ENCODE results near the gene SLC6A3. TPM values are rescaled to one million over a fixed set of nuclear protein-coding genes. Genes with fewer than 3 reads are reported as not detected.
A peak's percentile ranks its signal among the peaks of the same experiment; 100 is the strongest.
"Not testable (repeated sequence)": the region's sequence is repeated elsewhere in the genome, so short reads cannot be mapped to it uniquely, and the experiment has no call there.

The SLC6A3 gene
- total RNA-seq, 1 experiment from 2014 or later = not detected

DNA sequence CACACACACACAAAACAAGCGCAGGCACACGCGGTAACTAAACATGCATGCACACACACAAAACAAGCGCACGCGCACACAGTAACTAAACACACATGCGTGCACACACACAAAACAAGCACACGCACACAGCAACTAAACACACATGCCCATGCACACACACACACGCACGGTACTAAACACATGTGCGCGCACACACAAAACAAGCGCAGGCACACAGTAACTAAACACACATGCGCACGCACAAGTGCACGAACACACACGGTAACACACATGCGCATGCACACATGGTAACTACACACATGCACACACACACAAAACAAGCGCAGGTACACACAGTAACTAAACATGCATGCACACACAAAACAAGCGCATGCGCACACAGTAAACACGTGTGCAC lies 19.9 kb upstream of the SLC6A3 start:
- no peak for DNase-seq (ENCODE audit: low spot score)

DNA sequence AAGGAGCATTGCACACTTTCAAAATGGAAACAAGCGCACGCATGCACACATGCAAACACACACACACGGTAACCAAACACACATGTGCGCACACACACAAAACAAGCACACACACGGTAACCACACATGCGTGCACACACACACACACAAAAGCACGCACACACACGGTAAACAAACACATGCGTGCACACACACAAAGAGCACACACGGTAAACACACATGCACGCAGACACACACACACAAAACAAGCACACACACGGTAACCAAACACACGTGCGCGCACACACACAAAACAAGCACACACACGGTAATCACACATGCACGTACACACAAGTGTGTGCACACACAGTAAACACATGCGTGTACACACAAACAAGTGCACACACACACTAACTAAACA lies 19.3 kb upstream of the SLC6A3 start:
- DNase-seq (ENCODE audit: low spot score) = no peak

DNA sequence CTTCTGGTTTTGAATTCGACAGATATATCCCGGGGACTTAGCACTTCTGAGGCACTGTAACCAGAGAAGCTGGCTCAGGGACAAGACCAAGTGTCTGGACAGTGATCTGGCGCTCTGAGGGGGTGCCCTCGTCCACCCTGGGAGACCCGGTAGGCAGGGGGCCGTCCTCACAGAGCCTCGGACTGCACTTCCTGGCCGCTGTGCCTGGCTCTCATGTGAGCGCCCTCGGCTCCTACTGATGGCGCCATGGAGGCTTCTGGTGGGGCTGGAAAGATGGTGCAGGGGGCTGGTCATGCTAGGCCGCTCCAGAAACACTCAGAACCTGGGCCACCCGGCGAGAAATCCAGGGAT lies 18.8 kb upstream of the SLC6A3 start:
- DNase-seq (ENCODE audit: low spot score) = no peak

DNA sequence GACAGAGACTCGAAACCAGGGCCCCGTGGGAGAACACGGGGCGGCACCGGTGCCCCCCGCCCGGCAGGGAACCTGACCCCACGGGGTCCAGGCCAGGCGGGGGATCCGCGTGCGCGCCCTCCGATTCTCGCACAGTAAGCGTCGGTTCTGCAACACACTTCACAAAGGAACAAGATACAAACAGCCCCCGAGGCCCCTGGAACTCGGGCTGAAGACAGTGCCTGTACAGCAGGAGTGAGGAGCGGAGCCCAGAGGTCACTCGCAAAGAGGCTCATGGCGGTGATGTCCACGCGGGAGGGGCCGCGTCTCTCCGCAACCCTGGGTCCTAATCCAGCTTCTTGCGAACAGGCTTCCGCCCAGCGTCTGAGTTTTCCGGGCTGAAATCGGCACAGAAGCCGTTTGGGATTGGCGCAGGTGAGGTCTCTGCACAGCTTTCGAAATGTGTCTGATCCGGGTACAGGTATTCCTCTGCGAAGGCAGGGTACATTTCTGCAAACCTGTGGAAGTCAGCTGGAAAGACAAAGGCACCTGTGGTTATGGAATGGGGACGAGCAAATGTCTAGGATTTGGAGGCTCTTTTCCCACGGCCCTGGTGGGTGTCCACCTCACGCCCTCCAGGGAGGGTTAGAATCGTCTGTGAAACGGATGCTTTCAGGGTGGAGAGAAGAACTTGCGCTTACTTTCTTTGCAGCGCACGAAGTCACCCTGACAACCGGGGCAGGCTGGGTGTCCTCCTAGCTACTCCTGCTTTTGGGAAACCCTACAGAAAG lies 18.3 kb upstream of the SLC6A3 start:
- no peak for DNase-seq (ENCODE audit: low spot score)

DNA sequence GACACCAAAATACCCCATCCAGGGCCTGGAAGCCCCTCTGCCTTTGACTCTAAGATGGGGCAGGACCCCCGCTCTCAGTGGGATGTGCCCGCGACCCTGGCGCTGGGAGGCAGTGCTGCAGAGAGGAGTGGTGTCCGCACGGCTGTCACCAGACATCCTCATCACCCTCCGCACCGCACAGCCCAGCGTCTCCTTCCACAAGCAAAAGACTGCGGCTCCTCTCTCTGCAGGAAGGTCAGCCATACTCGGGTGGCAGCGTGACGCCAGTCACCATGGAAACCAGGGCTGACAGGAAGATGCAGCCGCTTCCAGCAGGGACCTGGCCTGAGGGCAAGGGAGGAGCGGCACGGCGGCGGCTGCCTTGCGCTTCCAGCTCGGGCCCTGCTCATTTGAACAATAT lies 17.1 kb upstream of the SLC6A3 start:
- no peak for DNase-seq (ENCODE audit: low spot score)

DNA sequence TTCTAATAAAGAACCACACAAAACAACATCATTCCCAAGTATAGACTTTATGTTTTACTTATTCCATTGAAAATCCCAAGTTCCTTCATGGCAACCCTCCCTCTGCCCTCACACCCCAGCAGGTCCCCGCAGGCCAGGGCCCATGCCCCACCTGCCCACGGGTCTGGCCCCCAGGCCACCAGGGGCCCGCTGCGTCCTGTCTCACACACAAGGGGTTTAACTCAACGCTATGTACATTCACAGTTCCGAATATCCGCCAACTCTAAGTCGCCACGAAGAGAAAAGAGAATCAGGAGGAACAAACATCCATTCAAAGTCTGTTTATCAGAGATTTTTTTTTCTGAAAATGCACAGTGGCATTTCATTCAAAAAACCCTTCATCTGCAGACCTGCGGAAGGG lies 16.2 kb upstream of the SLC6A3 start:
- no peak for DNase-seq (ENCODE audit: low spot score)

DNA sequence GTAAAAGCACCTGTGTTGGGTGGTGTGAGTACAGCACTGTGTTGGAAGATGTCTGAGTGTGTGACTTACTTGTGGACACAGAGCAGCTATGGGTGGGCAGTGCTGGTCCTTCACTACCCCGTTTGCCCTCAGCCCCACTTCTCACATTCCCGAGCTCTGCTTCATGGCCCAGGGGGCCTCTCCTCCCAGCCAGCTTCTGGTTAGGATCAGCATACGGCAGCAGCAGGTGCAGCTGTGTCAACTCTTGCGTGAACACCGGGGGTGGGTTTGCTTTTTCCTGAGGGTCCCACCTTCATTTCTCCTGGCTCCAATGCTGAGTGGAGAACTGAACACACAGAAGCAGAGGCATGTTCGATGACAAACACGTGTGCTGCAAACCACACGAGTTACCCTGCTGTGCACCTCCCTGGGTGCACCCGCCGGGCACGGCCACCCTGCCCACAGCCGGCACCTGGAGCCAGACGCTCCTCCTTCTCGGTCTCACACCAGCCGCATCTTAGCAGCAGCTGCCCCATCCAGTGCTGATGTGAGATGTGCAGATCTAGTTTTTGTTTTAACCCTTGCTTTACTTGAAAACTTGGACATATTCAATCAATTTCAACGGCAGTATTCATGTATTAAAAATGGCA lies 14.9 kb upstream of the SLC6A3 start:
- DNase-seq (ENCODE audit: low spot score) = no peak

DNA sequence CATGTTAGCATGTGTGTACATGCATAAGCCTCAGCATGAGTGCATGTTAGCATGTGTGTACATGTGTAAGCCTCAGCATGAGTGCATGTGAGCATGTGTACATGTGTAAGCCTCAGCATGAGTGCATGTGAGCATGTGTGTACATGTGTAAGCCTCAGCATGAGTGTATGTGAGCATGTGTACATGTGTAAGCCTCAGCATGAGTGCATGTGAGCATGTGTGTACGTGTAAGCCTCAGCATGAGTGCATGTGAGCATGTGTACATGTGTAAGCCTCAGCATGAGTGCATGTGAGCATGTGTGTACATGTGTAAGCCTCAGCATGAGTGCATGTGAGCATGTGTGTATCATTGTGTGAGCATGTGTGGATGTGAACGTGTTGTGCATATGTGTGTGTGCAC lies 14.2 kb upstream of the SLC6A3 start:
- DNase-seq (ENCODE audit: low spot score) = not testable (repeated sequence)

DNA sequence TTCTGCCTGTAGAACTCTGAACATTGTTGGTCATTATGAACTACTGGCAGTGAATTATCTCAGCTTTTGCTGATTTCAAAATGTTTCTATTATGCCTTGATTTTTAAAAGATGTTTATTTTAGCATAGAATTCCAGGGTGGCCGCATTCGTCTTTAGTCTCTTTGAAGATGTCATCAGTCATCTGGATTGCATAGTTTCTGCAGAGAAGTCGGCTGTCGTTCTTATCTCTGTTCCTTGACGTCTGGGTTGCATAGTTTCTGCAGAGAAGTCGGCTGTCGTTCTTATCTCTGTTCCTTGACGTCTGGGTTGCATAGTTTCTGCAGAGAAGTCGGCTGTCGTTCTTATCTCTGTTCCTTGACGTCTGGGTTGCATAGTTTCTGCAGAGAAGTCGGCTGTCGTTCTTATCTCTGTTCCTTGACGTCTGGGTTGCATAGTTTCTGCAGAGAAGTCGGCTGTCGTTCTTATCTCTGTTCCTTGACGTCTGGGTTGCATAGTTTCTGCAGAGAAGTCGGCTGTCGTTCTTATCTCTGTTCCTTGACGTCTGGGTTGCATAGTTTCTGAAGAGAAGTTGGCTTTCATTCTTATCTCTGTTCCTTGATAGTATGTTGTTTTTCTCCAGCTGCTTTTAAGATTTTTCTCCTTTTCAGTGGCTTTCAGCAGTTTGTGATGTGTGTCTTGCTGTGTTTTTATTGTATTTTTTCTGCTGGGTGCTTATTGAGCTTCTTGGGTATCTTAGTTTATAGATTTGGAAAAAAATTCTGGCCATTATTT lies 11.1 kb upstream of the SLC6A3 start:
- DNase-seq (ENCODE audit: low spot score) = not testable (repeated sequence)

DNA sequence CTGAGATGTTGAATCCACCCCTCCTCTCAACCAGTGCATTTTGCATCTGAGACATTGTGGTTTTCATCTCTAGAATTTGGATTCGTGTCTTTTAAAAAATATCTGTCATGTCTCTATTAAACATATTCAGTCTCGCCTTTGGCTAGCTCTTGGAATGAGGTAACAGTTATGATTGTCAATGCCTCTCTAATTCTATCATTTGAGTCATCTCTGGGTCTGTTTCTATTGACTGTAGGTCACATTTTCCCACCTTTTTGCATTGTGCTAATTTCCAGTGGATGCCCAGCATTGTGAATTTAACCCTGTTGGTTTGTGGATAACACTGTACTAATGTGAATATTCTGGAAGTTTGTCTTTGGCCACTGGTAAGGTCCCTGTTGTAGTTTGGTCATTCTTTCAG lies 8.4 kb upstream of the SLC6A3 start:
- no peak for DNase-seq (ENCODE audit: low spot score)

DNA sequence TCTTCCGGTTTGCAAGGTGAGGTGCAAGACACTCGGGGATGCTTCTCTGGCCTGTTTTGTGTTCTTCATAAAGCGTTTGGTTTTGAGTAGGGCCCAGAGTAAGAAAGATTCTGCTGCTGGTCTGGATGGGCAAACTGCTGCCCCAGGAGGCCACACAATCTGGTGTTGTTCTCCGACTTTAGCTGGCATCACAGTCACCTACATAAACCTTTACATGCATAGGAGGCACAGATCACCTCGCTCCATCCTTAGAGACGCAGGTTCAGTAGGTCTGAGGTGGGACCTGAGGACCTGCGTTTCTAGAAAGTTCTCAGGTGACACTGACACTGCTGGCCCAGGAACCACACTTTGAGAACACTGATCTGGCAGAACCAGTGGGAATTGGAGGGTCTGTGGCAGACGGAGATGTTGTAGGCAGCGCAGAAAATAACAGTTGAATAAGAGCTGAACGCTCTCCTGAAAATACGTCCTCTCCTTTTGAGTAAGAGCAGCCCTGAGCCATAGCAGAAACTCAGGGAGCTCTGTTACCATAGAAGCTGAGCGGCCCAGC lies 3.9 kb upstream of the SLC6A3 start:
- no peak for DNase-seq (ENCODE audit: low spot score)

DNA sequence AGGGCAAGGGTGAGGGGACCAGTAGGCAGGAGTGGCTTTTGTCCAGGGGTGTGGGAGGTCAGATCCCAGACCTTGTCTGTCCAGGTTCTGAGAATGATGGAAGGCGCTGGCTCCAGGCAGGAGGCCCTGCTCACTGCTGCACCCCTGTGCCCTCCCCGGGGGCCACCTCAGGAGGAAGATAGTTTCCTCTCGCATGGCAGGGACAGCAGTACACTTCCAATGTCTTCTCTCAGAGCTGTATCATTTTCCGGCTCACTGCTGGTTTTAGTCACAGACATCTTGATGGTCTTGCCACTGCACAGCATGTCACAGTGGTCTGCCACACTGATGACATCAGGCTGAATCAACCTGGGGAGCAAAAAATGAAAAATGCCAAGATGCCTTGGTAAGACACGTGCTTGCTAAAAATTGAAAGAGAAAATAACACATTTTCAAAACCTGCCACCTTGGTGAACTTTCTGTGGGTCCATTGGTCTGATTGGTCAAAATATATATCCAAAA lies 3.3 kb upstream of the SLC6A3 start:
- no peak for DNase-seq (ENCODE audit: low spot score)

DNA sequence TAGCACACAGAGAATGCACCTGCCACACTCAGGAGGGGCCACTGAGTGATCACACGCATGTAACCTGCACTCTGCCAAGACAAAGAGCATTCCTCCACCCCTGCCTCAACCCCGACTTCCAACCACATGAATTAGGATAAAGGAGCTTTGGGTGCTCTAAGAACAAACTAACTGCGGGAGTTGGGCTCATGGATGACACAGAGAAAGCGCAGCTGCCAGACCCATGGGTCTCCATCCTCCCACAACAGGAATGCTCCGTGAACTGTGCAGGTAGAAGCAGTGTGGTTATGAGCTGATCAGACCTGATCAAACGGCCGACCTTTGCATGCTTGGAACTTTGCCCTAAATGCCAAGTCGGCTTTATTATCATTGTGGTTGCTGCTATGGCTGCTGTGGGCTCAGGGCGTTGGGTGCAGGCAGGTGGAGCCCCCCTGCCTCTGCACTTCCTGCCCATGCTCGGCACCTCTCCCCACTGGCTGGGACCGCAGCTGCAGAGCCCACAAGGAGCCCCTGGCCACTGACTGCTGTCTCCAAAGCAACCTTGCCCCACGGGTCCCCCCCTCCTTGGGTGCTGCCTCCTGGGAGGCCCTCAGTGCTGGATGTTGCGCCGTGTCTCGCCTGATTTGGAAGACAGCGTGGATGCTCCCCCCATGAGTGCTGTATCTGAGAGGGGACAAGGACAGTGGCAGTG lies 2.6 kb upstream of the SLC6A3 start:
- DNase-seq (ENCODE audit: low spot score) = peak; percentile 78

DNA sequence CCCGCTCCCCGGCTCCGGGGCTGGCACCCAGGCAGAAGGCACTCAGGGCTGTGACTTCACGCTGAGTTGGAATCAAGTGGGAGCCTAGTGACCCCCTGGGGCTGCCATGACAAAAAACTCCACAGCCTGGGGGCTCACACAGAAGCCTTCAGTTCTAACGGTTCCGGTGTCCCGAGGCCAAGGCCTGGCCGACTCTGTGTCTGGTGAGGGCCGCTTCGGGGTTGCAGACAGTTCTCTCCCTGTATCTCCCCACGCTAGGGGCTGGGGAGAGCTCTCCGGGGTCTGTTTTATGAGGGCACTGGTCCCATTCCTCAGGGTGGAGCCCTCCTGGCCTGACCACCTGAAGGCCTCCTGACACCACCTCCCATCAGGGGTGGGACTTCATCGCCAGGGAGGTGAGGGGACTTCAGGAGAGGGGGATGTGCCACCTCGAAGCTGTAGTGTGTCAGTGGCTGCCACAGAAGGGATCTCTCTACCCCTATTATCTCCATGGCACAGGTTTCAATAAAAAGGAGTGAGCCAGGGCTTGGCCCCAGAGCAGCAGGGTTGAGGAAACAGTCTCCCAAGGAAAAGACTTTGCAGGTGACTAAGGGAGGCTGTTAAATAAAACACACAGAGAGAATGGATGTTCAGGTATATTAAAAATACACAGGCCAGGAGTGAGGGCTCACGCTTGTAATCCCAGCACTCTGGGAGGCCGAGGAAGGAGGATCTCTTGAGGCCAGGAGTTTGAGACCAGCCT lies 1.5 kb upstream of the SLC6A3 start:
- no peak for DNase-seq (ENCODE audit: low spot score)

DNA sequence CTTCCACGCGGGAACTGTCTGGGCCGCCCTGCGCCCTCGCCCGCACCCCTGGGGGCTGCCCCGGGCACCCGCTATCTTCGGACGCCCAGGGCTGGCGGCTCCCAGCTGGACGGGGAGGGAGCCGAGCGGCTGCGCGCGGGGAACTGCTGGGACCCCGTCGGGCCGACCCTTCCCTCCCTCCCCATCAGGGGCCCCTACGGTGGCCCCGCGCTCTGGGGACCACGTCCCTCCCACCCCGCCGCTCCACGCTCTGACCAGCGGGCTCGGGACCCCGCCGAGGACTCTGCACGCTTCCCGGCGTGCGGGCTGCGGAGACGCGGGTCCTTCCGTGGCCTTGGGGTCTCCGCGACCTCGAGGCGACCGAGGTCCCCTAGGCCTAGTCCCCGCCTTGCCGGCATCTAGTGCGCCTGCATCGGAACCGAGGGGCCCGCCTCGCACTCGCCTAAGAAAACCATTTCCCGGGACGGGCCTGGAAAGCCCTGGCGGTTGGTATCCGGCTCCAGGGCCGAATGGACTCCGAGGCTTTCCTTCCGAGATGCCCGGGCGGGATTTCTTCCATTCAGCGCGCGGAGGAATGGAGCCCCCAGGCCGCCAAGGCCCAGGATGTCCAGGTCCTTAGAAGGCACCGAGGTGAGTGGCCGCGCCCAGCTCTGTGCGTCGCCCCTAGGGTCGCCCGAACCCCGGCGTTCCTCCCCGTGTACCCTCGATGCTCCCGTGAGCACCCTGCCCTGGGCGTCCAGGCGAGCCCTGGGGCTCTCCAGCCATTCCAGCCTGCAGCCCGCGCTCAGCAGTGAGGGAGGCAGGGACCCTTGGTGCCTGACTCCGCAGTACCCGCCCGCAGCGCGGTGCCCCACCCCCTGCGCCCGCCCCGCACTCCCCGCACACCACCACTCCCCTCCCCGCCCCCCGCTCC lies 705 bp upstream of the SLC6A3 start:
- DNase-seq (ENCODE audit: low spot score) = no peak

DNA sequence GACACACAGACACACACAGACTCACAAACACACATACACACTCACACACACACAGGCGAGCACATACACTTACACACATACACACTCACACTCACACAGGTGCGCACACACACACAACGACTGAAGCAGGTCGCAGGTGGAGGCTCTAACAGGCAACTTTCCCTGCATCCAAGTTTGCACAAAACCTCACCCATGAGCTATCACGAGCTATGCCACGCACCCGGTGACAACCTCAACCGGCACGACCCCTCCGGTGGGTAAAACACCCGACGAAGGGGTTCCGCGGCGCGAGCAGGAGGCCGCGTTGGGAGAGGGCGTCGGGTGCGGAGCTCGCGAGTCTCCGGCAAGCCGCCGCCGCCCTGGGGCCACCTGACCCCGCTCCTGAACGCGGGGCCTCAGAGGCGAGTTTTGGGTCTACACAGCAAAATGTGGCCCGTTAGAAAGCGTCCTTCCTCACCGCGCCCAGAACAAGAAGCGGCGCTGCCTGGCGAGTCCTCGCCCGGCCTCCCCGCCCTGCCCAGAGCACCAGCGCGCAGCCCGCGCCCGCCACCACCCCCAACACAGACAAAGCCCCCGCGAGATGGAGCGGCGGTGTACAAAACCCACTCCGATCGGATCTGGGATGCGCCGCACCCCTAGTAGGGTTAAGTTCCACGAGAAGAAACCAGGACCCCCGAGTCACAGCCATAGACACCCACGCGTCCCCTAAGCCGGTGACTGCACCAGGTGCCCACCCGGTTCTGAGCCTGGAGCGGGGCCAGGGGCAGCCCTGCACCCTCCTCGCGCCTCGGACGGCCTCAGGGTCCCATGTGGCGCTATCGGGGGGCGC lies 665 bp downstream of the SLC6A3 start:
- no peak for DNase-seq (ENCODE audit: low spot score)

DNA sequence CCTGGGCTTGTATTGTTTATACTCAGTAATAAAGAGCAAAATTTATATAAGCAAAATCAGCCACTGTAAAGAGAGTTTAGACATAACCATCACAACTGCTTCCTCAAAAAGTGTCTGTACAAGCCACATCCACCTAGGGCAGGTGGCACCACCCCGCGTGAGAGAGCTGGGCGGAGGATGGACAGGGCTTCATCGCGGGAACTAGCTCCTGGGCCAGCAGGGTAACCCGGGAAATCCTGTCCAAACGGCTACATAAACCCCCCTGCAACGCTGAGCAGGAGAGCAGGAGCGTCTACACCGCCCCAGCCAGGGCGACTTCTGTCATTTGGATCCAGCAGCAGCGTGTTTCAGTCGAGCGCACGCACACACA lies 1.3 kb downstream of the SLC6A3 start:
- no peak for DNase-seq (ENCODE audit: low spot score)

DNA sequence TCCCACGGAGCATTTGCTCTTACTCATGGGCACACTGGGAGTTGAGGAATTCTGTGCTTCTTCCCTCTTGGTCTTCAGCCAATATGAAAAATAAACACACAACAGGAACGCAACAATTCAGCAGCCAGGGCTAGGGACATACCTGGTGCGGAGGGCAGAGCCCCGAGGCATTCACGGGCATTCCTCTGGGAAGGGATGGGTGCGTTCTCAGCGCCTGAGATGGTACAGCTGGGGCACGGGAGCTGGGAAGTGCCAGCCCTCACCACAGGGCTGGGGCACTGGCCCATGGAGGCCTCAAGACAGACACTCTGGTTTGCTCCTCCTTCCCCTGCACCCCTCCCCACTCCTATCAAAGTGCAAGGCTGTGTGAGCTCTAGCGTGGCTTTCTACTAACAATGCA lies 2.1 kb downstream of the SLC6A3 start:
- no peak for DNase-seq (ENCODE audit: low spot score)

All from HT-29 (cell line).